Hepatocyte (in vitro differentiated cells): Measurements from ENCODE around the gene DLL1.

Experiments
- EZH2 ChIP-seq: fragments of 200-600 bp; sonication (generic); IDR thresholded peaks from 2 replicates; pipeline ENCODE4 v1.6.1; 2016; ENCODE audit warnings: antibody characterized with exemption, mild to moderate bottlenecking, borderline replicate concordance
- EZH2phosphoT487 ChIP-seq: fragments of 200-600 bp; sonication (generic); IDR thresholded peaks from one replicate; pipeline ENCODE4 v1.6.1; 2018; ENCODE audit warnings: antibody characterized with exemption, mild to moderate bottlenecking, low read depth, moderate library complexity; ENCODE audit not compliant: unreplicated experiment, severe bottlenecking
- TF ChIP-seq, protein P1 (sequence below): fragments of 200-600 bp; sonication (generic); IDR thresholded peaks from 2 replicates; pipeline ENCODE4 v1.5.1; 2016; ENCODE audit warnings: antibody characterized with exemption, mild to moderate bottlenecking; ENCODE audit not compliant: poor library complexity

DNA sequence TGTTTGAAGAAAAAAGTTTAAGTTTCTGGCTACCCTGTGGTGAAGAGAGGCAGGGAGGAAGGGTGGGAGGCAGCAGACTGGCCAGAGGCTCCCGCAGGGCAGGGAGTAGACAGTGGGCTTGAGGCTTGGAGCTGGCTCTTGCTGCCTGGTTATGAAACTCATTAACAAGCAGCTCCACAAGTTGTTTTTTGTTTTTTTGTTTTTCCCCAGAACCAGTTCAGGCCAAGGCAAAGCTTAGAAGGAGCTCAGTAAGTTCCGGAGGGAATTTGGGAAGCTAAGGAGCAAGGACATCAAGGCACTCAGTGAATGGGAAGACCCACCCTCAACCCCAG, 4.0 kb downstream of the DLL1 start:
- TF ChIP-seq, protein P1, sequence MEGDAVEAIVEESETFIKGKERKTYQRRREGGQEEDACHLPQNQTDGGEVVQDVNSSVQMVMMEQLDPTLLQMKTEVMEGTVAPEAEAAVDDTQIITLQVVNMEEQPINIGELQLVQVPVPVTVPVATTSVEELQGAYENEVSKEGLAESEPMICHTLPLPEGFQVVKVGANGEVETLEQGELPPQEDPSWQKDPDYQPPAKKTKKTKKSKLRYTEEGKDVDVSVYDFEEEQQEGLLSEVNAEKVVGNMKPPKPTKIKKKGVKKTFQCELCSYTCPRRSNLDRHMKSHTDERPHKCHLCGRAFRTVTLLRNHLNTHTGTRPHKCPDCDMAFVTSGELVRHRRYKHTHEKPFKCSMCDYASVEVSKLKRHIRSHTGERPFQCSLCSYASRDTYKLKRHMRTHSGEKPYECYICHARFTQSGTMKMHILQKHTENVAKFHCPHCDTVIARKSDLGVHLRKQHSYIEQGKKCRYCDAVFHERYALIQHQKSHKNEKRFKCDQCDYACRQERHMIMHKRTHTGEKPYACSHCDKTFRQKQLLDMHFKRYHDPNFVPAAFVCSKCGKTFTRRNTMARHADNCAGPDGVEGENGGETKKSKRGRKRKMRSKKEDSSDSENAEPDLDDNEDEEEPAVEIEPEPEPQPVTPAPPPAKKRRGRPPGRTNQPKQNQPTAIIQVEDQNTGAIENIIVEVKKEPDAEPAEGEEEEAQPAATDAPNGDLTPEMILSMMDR = no peak
- TF ChIP-seq EZH2 = no peak
- TF ChIP-seq EZH2phosphoT487 = no peak
